ENCODE data around the gene HOXC5.
"Not testable (repeated sequence)": the region's sequence is repeated elsewhere in the genome, so short reads cannot be mapped to it uniquely, and the experiment has no call there.

HOXC5 gene

DNA sequence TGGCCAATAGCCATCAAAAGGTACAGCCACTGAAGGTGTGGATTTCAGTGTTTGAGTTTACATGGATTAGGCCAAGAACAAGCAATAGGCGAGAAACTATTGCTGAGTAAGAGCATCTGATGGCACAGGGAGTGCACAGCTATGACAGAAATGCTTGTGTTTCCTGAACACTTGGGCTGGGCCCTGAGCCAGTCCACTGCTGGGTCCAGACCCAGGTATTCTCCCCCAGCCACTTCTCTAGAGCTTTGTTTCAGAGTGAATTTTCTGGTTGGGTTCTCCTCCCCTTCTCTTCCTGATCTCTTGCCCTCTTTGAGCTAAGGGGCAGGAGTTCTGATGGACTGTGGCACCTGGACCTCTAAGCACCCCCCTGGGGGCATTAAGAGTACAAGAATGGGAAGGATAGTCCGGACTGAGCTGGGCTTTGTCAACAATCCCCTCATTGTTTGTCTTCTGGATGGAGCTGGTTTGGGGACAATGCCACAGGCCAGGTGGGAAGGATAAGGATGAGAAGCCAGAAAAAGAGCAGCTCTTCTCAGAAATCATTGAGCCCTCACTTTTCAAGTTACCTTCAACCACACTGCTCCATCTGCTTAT is 8.3 kb downstream of the HOXC5 start:
- H3K9ac ChIP-seq (ENCODE audit: low read depth, low read length) = no peak overlapping the region
- peaks cover 100% of the 10 kb centered on the region for H3K27me3 ChIP-seq (ENCODE audit: insufficient read depth, low read length)
- no peak overlapping the region for H3K27ac ChIP-seq (ENCODE audit: low read length)
- no peak overlapping the region for H3K4me3 ChIP-seq (ENCODE audit: low read length)
- H3K4me1 ChIP-seq (ENCODE audit: insufficient read depth, low read length) = no peaks in the 10 kb centered on the region
- H3K36me3 ChIP-seq (ENCODE audit: insufficient read depth, low read depth, low read length) = no peaks in the 10 kb centered on the region
- H3K9me3 ChIP-seq (ENCODE audit: insufficient read depth, low read depth, low read length) = peaks cover 7% of the 10 kb centered on the region

GRCh38 chr12:54042033-54042432 is 9.2 kb downstream of the HOXC5 start:
- not testable (repeated sequence) for H3K9ac ChIP-seq (ENCODE audit: low read depth, low read length); H3K27ac ChIP-seq (ENCODE audit: low read length); H3K4me1 ChIP-seq (ENCODE audit: insufficient read depth, low read length); H3K36me3 ChIP-seq (ENCODE audit: insufficient read depth, low read depth, low read length); H3K4me3 ChIP-seq (ENCODE audit: low read length); H3K9me3 ChIP-seq (ENCODE audit: insufficient read depth, low read depth, low read length)
- H3K27me3 ChIP-seq (ENCODE audit: insufficient read depth, low read length) = peaks cover 100% of the 10 kb centered on the region

GRCh38 chr12:54042970-54043853 is 10.4 kb downstream of the HOXC5 start:
- Histone ChIP-seq H3K36me3 (ENCODE audit: insufficient read depth, low read depth, low read length) (no peaks in the 10 kb centered on the region), H3K9me3 (ENCODE audit: insufficient read depth, low read depth, low read length) (peaks cover 8% of the 10 kb centered on the region), H3K9ac (ENCODE audit: low read depth, low read length) (no peak overlapping the region), H3K4me3 (ENCODE audit: low read length) (no peak overlapping the region), H3K4me1 (ENCODE audit: insufficient read depth, low read length) (no peaks in the 10 kb centered on the region), H3K27me3 (ENCODE audit: insufficient read depth, low read length) (peaks cover 100% of the 10 kb centered on the region), H3K27ac (ENCODE audit: low read length) (no peak overlapping the region)

DNA sequence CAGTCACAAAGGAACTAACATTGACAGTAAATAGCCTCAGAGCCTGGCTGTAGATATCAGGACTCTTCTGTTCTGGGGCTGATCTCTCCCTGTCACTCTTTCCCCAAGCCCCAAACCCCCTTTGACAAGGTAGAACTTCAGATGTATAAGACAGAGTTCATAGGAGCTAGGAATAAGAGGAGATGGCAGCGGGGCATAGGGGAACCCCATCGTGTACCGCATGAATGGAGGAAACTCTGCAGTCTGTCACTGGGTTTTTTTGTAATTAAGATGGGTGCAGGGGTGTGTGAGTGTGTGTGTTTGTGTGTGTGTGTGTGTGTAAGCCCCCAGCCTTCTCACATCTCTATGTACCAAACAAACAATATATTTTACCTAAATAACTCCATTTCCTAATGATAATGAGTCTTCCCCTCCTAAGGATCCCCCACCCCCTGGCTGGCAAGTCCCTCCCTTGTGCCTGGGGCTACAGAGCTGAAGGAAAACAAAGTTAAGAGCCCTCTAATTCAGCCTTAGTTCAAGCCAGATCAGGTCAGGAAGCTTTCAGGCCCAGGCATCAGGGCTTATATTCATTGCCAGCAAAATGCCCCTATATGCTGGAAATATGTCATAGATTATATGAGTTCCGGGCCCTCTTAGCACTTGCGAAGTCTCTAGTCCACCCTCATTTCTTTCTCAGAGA is 11.7 kb downstream of the HOXC5 start:
- Histone ChIP-seq H3K9ac (ENCODE audit: low read depth, low read length) (no peak overlapping the region), H3K4me3 (ENCODE audit: low read length) (no peak overlapping the region), H3K36me3 (ENCODE audit: insufficient read depth, low read depth, low read length) (no peaks in the 10 kb centered on the region), H3K4me1 (ENCODE audit: insufficient read depth, low read length) (no peaks in the 10 kb centered on the region), H3K27me3 (ENCODE audit: insufficient read depth, low read length) (peaks cover 100% of the 10 kb centered on the region), H3K27ac (ENCODE audit: low read length) (no peak overlapping the region), H3K9me3 (ENCODE audit: insufficient read depth, low read depth, low read length) (peaks cover 9% of the 10 kb centered on the region)

- Histone ChIP-seq H3K27ac (ENCODE audit: low read length) (no peak overlapping the region), H3K27me3 (ENCODE audit: insufficient read depth, low read length) (peaks cover 100% of the 10 kb centered on the region), H3K4me1 (ENCODE audit: insufficient read depth, low read length) (no peaks in the 10 kb centered on the region), H3K9ac (ENCODE audit: low read depth, low read length) (no peak overlapping the region), H3K4me3 (ENCODE audit: low read length) (no peak overlapping the region), H3K36me3 (ENCODE audit: insufficient read depth, low read depth, low read length) (no peaks in the 10 kb centered on the region), H3K9me3 (ENCODE audit: insufficient read depth, low read depth, low read length) (peaks cover 4% of the 10 kb centered on the region; the same call in 1 of the 2 replicates)
Observed at GRCh38 chr12:54045401-54045800, 12.6 kb downstream of the HOXC5 start.

DNA sequence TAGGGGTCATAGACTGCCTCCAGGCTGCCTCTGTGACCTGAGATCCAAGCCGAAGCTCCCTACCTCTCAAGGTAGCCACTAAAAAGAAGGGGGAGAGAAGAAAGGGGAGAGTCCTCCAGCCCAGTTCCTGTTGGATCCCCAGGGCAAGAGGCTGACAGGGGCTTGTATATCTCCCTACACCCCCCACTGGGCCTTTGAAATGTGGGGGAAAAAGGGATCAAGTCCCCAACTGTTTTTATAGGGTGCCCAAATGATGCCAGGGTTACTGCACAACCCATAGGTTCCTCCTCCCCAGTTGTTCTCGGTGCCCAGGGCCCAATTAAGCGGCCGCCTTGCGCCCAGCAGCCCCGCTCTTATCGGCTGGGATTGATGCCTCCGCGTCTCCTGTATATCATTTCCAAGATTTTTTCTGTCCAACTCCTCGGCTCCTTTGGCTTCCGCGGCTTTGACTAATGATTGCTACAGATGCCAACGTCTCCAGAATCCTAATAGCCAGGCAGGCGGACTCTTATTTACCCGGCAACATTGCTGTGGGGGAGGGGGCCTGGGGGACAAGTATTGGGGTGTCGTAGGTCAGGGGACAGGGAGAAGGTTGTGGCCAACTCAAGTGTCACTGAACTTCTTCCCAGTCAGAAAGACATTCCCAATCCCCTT is 13.1 kb downstream of the HOXC5 start:
- H3K27me3 ChIP-seq (ENCODE audit: insufficient read depth, low read length) = peaks cover 100% of the 10 kb centered on the region
- H3K9me3 ChIP-seq (ENCODE audit: insufficient read depth, low read depth, low read length) = peaks cover 4% of the 10 kb centered on the region; the same call in 1 of the 2 replicates
- no peak overlapping the region for H3K9ac ChIP-seq (ENCODE audit: low read depth, low read length)
- H3K4me3 ChIP-seq (ENCODE audit: low read length) = no peak overlapping the region
- H3K27ac ChIP-seq (ENCODE audit: low read length) = no peak overlapping the region
- no peaks in the 10 kb centered on the region for H3K4me1 ChIP-seq (ENCODE audit: insufficient read depth, low read length)
- H3K36me3 ChIP-seq (ENCODE audit: insufficient read depth, low read depth, low read length) = no peaks in the 10 kb centered on the region

GRCh38 chr12:54046809-54047159 is 13.9 kb downstream of the HOXC5 start:
- Histone ChIP-seq H3K9ac (ENCODE audit: low read depth, low read length) (no peak overlapping the region), H3K4me1 (ENCODE audit: insufficient read depth, low read length) (no peaks in the 10 kb centered on the region)

GRCh38 chr12:54047160-54047963 is 14.5 kb downstream of the HOXC5 start:
- no peak overlapping the region for H3K9ac ChIP-seq (ENCODE audit: low read depth, low read length)
- H3K27ac ChIP-seq (ENCODE audit: low read length) = no peak overlapping the region
- H3K27me3 ChIP-seq (ENCODE audit: insufficient read depth, low read length) = peaks cover 100% of the 10 kb centered on the region
- no peaks in the 10 kb centered on the region for H3K4me1 ChIP-seq (ENCODE audit: insufficient read depth, low read length)
- no peak overlapping the region for H3K4me3 ChIP-seq (ENCODE audit: low read length)
- peaks cover 4% of the 10 kb centered on the region; the same call in 1 of the 2 replicates for H3K9me3 ChIP-seq (ENCODE audit: insufficient read depth, low read depth, low read length)
- H3K36me3 ChIP-seq (ENCODE audit: insufficient read depth, low read depth, low read length) = no peaks in the 10 kb centered on the region

More at GRCh38 chr12:54046809-54047159, 13.9 kb downstream of the HOXC5 start:
- Histone ChIP-seq H3K27me3 (ENCODE audit: insufficient read depth, low read length) (peaks cover 100% of the 10 kb centered on the region), H3K36me3 (ENCODE audit: insufficient read depth, low read depth, low read length) (no peaks in the 10 kb centered on the region), H3K4me3 (ENCODE audit: low read length) (no peak overlapping the region), H3K9me3 (ENCODE audit: insufficient read depth, low read depth, low read length) (peaks cover 4% of the 10 kb centered on the region; the same call in 1 of the 2 replicates), H3K27ac (ENCODE audit: low read length) (no peak overlapping the region)

GRCh38 chr12:54047964-54048303 is 15.1 kb downstream of the HOXC5 start:
- Histone ChIP-seq H3K36me3 (ENCODE audit: insufficient read depth, low read depth, low read length) (no peaks in the 10 kb centered on the region), H3K4me3 (ENCODE audit: low read length) (no peak overlapping the region), H3K4me1 (ENCODE audit: insufficient read depth, low read length) (no peaks in the 10 kb centered on the region), H3K27ac (ENCODE audit: low read length) (no peak overlapping the region), H3K9ac (ENCODE audit: low read depth, low read length) (no peak overlapping the region), H3K9me3 (ENCODE audit: insufficient read depth, low read depth, low read length) (peaks cover 4% of the 10 kb centered on the region; the same call in 1 of the 2 replicates), H3K27me3 (ENCODE audit: insufficient read depth, low read length) (peaks cover 100% of the 10 kb centered on the region)

DNA sequence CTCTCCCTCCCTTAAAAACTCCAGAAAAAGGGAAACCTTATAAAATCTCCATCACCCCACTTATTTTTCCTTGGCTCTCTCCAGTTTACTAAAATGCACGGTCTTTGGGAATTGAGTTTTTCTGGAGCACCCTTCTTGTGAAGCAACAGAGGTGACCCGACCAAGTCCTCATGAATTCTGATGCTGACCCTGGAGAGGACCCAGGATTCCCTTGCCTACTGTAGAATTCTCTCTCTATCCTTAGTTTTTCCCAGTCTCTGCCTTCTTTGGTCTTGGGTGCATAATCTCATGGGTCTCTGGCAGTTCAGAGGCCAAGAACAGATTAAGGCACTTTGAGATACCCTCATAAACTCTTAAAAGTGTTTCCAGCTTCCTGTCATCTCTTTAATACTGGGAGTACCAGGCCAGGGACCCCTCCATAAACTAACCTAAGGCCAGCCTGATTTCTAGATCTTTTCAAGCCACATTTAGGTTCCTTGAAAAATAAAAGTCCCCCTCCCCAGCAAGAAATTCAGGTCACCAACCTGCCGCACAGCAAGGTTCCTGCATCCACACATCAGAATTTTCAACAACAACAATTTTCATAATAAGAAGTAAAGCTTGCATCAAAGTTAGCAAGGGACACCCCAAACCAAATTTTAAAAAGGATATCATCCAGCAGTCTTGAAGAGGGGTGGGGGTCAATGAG is 15.7 kb downstream of the HOXC5 start:
- H3K27ac ChIP-seq (ENCODE audit: low read length) = no peak overlapping the region
- no peaks in the 10 kb centered on the region for H3K4me1 ChIP-seq (ENCODE audit: insufficient read depth, low read length)
- no peak overlapping the region for H3K4me3 ChIP-seq (ENCODE audit: low read length)
- peaks cover 100% of the 10 kb centered on the region for H3K27me3 ChIP-seq (ENCODE audit: insufficient read depth, low read length)
- H3K9ac ChIP-seq (ENCODE audit: low read depth, low read length) = no peak overlapping the region
- H3K36me3 ChIP-seq (ENCODE audit: insufficient read depth, low read depth, low read length) = no peaks in the 10 kb centered on the region
- H3K9me3 ChIP-seq (ENCODE audit: insufficient read depth, low read depth, low read length) = peaks cover 4% of the 10 kb centered on the region; the same call in 1 of the 2 replicates
